WTC11 (cell line): ENCODE results near the gene EXTL1.

ENCODE experiments used
- ATF6 ChIP-seq: sonication (generic); formaldehyde crosslinking; IDR thresholded peaks from 2 replicates; pipeline ENCODE4 v1.8.1; 2023; ENCODE audit warnings: mild to moderate bottlenecking, missing genetic modification reagents
- CTCF ChIP-seq: fragments of 200-600 bp; IDR thresholded peaks from 2 replicates; pipeline ENCODE4 v1.8.0; 2022; ENCODE audit warnings: antibody characterized with exemption
- FOXJ3 ChIP-seq: sonication (generic); formaldehyde crosslinking; IDR thresholded peaks from 2 replicates; pipeline ENCODE4 v1.9.0; 2021; ENCODE audit warnings: missing genetic modification reagents, mild to moderate bottlenecking, borderline replicate concordance
- NFYB ChIP-seq: sonication (generic); formaldehyde crosslinking; conservative IDR thresholded peaks from 2 replicates; pipeline ENCODE4 v1.8.0; 2022; ENCODE audit warnings: low read depth, missing genetic modification reagents
- TCF7 ChIP-seq: sonication (generic); formaldehyde crosslinking; IDR thresholded peaks from 2 replicates; pipeline ENCODE4 v1.8.0; 2022; ENCODE audit warnings: mild to moderate bottlenecking, low read depth, missing genetic modification reagents, moderate library complexity
- TEAD4 ChIP-seq: sonication (generic); formaldehyde crosslinking; IDR thresholded peaks from 2 replicates; pipeline ENCODE4 v1.8.0; 2022; ENCODE audit warnings: mild to moderate bottlenecking, missing genetic modification reagents
- ZNF121 ChIP-seq: sonication (generic); formaldehyde crosslinking; IDR thresholded peaks from 2 replicates; pipeline ENCODE4 v1.8.0; 2023; ENCODE audit warnings: missing genetic modification reagents
- TF ChIP-seq, protein P1 (sequence below): sonication (generic); formaldehyde crosslinking; conservative IDR thresholded peaks from 2 replicates; pipeline ENCODE4 v1.8.1; 2022; ENCODE audit warnings: mild to moderate bottlenecking, missing genetic modification reagents

DNA sequence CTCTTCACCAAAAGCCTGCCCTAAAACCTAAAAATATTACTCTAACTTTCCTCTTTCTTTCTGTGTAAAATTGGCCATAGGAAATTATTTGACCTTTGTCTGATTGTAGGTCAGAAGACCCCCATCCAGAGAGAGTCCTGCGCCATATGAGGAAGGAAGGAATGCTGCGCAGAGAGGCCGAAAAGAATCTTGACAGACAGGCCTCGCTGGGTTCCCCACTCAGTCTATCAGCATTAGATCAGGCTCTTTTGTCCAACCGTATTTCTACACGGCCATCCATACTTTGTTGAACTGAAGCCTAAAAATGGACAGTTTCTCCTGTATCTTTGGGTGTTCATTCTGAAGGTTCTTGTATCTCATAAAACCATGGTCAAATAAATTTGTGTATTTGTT, 28.7 kb downstream of the EXTL1 start:
- TF ChIP-seq TCF7 (CRISPR knock-in tag) (no peak), CTCF (no peak), TEAD4 (CRISPR knock-in tag) (no peak), ATF6 (no peak), ZNF121 (CRISPR knock-in tag) (no peak), FOXJ3 (CRISPR knock-in tag) (no peak), NFYB (no peak)
- TF ChIP-seq, protein P1, sequence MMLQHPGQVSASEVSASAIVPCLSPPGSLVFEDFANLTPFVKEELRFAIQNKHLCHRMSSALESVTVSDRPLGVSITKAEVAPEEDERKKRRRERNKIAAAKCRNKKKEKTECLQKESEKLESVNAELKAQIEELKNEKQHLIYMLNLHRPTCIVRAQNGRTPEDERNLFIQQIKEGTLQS = no peak
